Kidney epithelial cell (primary cell): ENCODE data around the gene SCAI. TPM values are rescaled to one million over a fixed set of nuclear protein-coding genes. Genes with fewer than 3 reads are reported as not detected.
"Not testable (repeated sequence)": the region's sequence is repeated elsewhere in the genome, so short reads cannot be mapped to it uniquely, and the experiment has no call there.

ENCODE experiments used
- DNase-seq: peaks from one replicate; pipeline ENCODE4 v3.0.0-alpha.2; 2010; ENCODE audit warnings: low read depth
- H3K27me3 ChIP-seq: 2 replicates; pipeline ENCODE4 v1.6.0; 2011; ENCODE audit warnings: low read length; ENCODE audit not compliant: control insufficient read depth, insufficient read depth
- H3K36me3 ChIP-seq: 2 replicates; pipeline ENCODE4 v1.5.1; 2011; ENCODE audit warnings: low read length; ENCODE audit not compliant: control insufficient read depth, insufficient read depth
- H3K4me3 ChIP-seq: 2 replicates; pipeline ENCODE4 v1.5.1; 2011; ENCODE audit warnings: low read depth, mild to moderate bottlenecking, control low read depth, low read length
- total RNA-seq: library from RNA; depleted of rRNA; stranded (reverse); fragments of >200 nt; gene quantifications from 2 replicates; pipeline ENCODE4 v1.2.3, GENCODE V29; 2015
- TF ChIP-seq, protein P1 (sequence below): IDR thresholded peaks from 2 replicates; pipeline ENCODE4 v1.5.1; 2011; ENCODE audit warnings: mild to moderate bottlenecking, moderate library complexity, low read length, control low read depth, inconsistent platforms; ENCODE audit not compliant: insufficient read depth, poor library complexity, severe bottlenecking

SCAI gene
- total RNA-seq, 1 donor from 2014 or later: 2.3 TPM

DNA sequence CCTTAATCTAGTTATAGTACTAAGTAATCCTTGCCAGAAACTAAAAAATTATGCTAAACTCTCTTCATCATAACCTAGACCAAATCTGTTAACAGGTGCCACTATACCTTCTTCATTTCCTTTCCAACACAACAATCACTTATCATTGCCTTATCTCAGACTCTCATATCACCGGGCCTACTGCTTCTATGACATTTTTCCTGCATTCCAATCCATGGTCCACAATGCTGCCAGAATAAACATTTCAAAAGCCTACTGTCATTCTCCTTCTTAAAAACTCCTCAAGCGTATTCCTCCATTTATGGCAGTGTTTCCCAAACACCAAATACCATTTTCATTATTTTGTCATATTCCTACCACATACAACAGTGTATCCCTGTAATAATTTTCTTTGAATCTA, 39.7 kb upstream of the SCAI start:
- Histone ChIP-seq H3K36me3 (no peaks in the 10 kb centered on the region), H3K4me3 (no peak overlapping the region), H3K27me3 (no peaks in the 10 kb centered on the region)
- TF ChIP-seq, protein P1, sequence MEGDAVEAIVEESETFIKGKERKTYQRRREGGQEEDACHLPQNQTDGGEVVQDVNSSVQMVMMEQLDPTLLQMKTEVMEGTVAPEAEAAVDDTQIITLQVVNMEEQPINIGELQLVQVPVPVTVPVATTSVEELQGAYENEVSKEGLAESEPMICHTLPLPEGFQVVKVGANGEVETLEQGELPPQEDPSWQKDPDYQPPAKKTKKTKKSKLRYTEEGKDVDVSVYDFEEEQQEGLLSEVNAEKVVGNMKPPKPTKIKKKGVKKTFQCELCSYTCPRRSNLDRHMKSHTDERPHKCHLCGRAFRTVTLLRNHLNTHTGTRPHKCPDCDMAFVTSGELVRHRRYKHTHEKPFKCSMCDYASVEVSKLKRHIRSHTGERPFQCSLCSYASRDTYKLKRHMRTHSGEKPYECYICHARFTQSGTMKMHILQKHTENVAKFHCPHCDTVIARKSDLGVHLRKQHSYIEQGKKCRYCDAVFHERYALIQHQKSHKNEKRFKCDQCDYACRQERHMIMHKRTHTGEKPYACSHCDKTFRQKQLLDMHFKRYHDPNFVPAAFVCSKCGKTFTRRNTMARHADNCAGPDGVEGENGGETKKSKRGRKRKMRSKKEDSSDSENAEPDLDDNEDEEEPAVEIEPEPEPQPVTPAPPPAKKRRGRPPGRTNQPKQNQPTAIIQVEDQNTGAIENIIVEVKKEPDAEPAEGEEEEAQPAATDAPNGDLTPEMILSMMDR: no peak
- DNase-seq: no peak

DNA sequence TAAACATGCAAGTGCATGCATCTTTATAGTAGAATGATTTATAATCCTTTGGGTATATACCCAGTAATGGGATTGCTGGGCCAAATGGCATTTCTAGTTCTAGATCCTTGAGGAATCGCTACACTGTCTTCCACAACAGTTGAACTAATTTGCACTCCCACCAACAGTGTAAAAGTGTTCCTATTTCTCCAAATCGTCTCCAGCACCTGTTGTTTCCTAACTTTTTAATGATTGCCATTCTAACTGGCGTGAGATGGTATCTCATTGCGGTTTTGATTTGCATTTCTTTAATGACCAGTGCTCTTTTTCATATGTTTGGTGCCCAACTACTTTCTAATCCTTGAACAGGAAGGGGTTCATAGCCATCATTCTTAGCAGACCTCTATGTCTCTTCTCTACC, 38.4 kb upstream of the SCAI start:
- not testable (repeated sequence) for H3K4me3 ChIP-seq, H3K27me3 ChIP-seq, H3K36me3 ChIP-seq, DNase-seq

DNA sequence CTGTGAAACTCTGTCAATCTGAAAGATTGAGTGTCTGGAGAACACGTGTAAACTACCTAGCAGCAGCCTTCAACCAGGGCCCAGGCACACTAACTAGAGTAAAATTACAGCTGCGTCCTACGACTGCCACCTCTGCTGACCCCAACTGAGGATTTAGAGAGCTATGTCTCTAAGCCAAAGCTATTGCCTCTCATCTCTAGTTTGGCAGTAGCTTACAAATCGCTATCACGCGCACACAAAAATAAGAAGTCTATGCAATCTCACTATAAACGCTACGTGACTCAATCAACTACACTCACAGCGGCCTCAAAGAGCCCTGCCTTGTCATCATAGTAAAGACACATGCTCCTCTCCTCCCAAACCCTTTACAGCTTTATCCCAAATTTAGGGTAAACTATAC, 37.5 kb upstream of the SCAI start:
- DNase-seq: no peak
- H3K36me3 ChIP-seq: no peaks in the 10 kb centered on the region
- no peak overlapping the region for H3K4me3 ChIP-seq
- no peaks in the 10 kb centered on the region for H3K27me3 ChIP-seq
- TF ChIP-seq, protein P1: no peak

DNA sequence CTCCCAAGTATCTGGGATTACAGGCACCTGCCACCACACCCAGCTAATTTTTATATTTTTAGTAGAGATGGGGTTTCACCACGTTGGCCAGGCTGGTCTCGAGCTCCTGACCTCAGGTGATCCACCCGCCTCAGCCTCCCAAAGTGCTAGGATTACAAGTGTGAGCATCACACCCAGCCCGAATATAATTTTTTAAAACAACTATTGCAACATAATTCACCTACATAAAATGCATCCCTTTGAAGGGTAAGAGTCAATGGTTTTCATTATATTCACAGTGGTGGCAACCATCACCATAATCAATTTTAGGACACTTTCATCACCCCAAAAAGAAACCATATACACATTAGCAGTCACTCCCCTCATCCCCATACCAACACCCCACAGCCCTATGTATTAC, 36.4 kb upstream of the SCAI start:
- H3K36me3 ChIP-seq, H3K4me3 ChIP-seq, H3K27me3 ChIP-seq, DNase-seq: not testable (repeated sequence)

DNA sequence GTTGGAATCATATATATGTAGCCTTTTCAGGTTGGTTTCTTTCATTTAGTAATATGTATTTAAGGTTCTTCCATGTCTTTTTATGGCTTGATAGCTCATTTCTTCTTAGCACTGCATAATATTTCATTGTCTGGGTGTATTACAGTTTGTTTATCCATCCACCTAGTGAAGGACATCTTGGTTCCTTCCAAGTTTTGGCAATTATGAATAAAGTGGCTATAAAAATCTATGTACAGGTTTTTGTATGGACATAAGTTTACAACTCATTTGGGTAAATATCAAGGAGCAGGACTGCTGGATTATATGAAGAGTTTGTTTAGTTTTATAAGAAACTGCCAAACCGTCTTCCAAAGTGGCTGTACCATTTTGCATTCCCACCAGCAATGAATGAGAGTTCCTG, 34.6 kb upstream of the SCAI start:
- Histone ChIP-seq H3K36me3 (no peaks in the 10 kb centered on the region), H3K27me3 (no peaks in the 10 kb centered on the region), H3K4me3 (no peak overlapping the region)
- DNase-seq: no peak
- TF ChIP-seq, protein P1: no peak

DNA sequence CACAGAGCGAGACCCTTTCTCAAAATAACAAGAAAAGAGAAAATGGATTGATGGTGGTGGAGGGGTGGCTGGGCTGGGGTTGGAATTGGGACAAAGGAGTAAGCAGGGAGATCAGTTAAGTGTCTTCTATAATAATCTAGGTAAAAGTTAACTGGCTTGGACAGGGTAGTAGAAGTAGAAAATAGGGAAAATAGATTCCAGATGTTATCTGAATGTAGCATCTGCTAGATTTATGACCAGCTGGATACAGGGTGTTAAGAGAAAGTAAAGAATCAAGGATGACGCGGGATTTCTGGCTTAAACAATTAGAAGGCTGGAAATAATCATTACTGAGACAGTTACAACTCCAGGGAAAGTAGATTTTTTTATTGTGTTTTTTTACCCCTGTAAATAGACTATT, 33.3 kb upstream of the SCAI start:
- H3K36me3 ChIP-seq: no peaks in the 10 kb centered on the region
- TF ChIP-seq, protein P1: no peak
- no peak for DNase-seq
- H3K4me3 ChIP-seq: no peak overlapping the region
- H3K27me3 ChIP-seq: no peaks in the 10 kb centered on the region

DNA sequence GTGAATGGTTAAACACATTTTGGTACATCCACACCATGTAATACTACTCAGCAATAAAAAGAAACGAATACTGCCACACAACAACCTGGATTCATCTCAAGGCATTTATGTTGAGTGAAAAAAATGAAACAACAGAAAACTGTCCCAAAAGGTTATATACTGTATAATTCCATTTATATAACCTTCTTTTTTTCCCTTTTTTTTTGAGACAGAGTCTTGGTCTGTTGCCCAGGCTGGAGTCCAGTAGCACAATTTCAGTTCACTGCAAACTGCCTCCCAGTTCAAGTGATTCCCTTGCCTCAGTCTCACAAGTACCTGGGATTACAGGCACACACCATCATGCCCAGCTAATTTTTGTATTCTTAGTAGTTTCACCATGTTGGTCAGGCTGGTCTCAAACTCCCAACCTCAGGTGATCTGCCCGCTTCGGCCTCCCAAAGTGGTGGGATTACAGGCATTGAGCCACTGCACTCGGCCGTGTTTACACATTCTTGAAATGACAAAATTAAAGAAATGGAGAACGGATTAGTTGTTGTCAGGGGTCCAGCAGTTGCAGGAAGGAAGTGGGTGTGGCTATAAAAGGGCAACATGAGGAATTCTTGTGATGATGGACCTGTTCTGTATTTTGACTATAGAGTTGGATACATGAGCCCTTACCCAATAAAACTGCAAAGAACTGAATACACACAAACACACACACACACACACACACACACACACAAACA, 28.9 kb upstream of the SCAI start:
- TF ChIP-seq, protein P1: no peak
- DNase-seq: no peak
- Histone ChIP-seq H3K36me3 (no peaks in the 10 kb centered on the region), H3K4me3 (no peak overlapping the region), H3K27me3 (no peaks in the 10 kb centered on the region)
